Measurements from ENCODE around the gene C17orf100.

The C17orf100 gene

DNA sequence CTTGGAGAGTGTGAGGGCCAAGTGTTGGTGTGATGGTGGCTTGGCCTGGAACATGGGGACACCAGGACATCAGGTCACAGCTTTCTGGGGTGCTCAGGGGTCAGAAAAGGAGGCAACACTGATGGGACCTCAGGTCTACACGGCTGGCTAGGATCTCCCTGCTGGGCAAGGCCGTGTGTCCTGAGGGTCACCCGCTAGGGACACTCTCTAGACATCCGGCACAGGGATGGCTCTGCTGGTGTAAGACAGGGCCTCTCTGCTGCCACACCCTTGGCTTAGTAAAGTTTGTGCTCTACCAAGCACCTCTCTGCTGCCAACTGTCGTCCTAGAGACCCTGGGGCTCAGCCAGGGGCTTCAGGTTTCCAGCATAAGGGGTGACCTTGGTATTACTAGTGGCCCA is 45.3 kb downstream of the C17orf100 start:
- no peak for DNase-seq

DNA sequence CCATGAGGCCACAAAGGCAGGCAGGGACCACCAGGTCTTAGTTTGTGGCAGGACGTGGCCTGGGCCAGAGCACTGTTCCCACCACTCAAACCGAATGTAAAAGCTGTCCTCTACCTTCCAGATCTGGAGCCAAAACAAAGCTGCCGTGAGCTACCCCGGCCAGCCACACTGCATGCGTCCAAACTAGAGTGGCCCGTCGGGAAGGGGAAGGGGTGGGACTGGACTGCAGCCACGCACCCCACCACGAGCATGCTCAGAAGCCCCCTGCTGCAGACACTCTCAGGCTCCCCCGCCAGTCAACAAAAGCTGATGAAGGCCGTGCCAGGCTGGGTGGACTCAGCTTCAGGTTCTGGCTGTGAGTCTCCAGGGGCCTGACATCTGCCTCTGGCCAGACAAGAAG is 46.4 kb downstream of the C17orf100 start:
- no peak for DNase-seq

GRCh38 chr17:6699997-6700947 is 48.7 kb downstream of the C17orf100 start:
- no peak for DNase-seq

DNA sequence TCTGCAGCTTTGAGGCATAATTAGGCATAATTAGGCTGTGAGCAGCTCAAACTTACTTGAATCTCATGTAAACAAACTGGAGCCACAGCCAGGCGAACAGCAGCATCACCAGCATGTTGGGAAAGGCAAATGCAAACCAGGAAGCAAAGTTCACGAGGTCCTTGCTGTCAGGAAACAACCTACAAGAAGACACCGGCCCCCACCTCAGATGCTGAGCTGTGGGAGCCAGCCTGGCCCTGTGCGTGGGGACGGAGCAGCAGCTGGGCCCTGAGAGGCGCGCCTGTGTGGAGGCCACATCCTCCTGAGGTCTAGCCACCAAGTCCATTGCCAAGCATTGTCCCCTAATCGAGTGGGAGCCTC is 49.4 kb downstream of the C17orf100 start:
- no peak for DNase-seq

GRCh38 chr17:6701719-6702118 is 50.2 kb downstream of the C17orf100 start:
- no peak for DNase-seq

DNA sequence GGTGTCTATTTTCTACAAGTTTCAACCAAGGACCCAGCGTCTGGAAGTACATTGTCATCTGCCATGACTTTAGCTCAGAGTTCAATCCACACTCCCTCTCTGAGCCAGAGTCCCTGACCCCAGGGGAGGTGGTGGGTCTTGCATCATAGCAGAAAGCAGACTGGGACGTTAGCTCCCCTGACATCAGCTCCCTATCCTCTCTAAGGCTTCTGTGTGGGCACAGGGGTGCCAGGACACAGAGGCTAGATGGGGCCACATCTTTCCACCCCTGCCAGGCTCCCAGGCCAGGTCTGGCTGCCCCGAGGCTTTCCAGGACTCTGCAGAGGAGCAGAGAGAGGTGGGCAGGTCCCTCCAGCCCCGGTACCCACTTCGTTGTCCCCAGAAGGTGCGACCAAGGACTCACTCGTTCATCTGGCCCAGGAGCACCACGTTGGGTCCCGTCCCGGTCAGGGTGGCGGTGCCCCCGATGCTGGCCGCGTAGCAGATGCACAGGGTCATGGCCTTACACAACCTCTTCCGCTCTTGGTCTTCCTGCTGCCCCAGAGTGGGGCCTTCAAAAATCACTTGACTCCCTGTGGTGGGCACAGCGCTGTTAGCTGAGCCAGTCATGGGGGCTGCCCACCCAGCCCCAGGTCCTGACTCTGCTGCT is 51.1 kb downstream of the C17orf100 start:
- DNase-seq, result no peak

Measured in MV-4-11 (cell line).